Astrocyte (in vitro differentiated cells and primary cell): ENCODE measurements around the gene RAB8A. TPM values are rescaled to one million over a fixed set of nuclear protein-coding genes. Genes with fewer than 3 reads are reported as not detected.
"Not testable (repeated sequence)": the region's sequence is repeated elsewhere in the genome, so short reads cannot be mapped to it uniquely, and the experiment has no call there.

Experiments
- DNase-seq: peaks from one replicate; pipeline ENCODE4 v3.0.0-alpha.2; 2010; ENCODE audit warnings: low read depth
- FAIRE-seq: peaks from 2 replicates; lab custom pipeline; 2011; peaks lifted over from hg19 to GRCh38; lab: Jason Lieb, UNC
- H2AFZ ChIP-seq: 2 replicates; pipeline ENCODE4 v1.6.0; 2012; ENCODE audit warnings: low read depth, low read length, inconsistent platforms
- H3K27ac ChIP-seq: 2 replicates; pipeline ENCODE4 v1.5.1; 2011; ENCODE audit warnings: low read depth, low read length, inconsistent platforms
- H3K27me3 ChIP-seq: 2 replicates; pipeline ENCODE4 v1.6.0; 2011; ENCODE audit warnings: low read length, inconsistent platforms; ENCODE audit not compliant: insufficient read depth
- H3K36me3 ChIP-seq: 2 replicates; pipeline ENCODE4 v1.5.1; 2011; ENCODE audit warnings: low read length, inconsistent platforms; ENCODE audit not compliant: insufficient read depth
- H3K4me1 ChIP-seq: 2 replicates; pipeline ENCODE4 v1.5.1; 2011; ENCODE audit warnings: low read length, inconsistent platforms; ENCODE audit not compliant: insufficient read depth
- H3K4me2 ChIP-seq: 2 replicates; pipeline ENCODE4 v1.6.0; 2012; ENCODE audit warnings: low read length, inconsistent platforms
- H3K4me3 ChIP-seq: 2 replicates; pipeline ENCODE4 v1.5.1; 2011; ENCODE audit warnings: low read depth, mild to moderate bottlenecking, low read length, inconsistent platforms; ENCODE audit not compliant: insufficient read depth
- H3K79me2 ChIP-seq: 2 replicates; pipeline ENCODE4 v1.6.0; 2012; ENCODE audit warnings: mild to moderate bottlenecking, low read length, inconsistent platforms; ENCODE audit not compliant: insufficient read depth
- H3K9ac ChIP-seq: 2 replicates; pipeline ENCODE4 v1.6.0; 2012; ENCODE audit warnings: mild to moderate bottlenecking, low read length, inconsistent platforms
- H3K9me3 ChIP-seq: 2 replicates; pipeline ENCODE4 v1.5.1; 2012; ENCODE audit warnings: low read depth, mild to moderate bottlenecking, low read length, inconsistent platforms; ENCODE audit not compliant: insufficient read depth
- H4K20me1 ChIP-seq: 2 replicates; pipeline ENCODE4 v1.6.0; 2012; ENCODE audit warnings: low read length, inconsistent platforms; ENCODE audit not compliant: insufficient read depth
- H3K27ac Mint-ChIP-seq: one replicate; pipeline ENCODE4 v1.8.0; 2021; ENCODE audit warnings: mild to moderate bottlenecking, mixed read lengths; ENCODE audit not compliant: unreplicated experiment
- H3K27me3 Mint-ChIP-seq: one replicate; pipeline ENCODE4 v1.8.0; 2021; ENCODE audit warnings: low read depth, mixed read lengths; ENCODE audit not compliant: unreplicated experiment
- H3K36me3 Mint-ChIP-seq: one replicate; pipeline ENCODE4 v1.8.0; 2021; ENCODE audit warnings: low read depth, mixed read lengths; ENCODE audit not compliant: unreplicated experiment
- H3K4me1 Mint-ChIP-seq: one replicate; pipeline ENCODE4 v1.8.0; 2021; ENCODE audit warnings: low read depth, mixed read lengths; ENCODE audit not compliant: unreplicated experiment
- H3K4me3 Mint-ChIP-seq: one replicate; pipeline ENCODE4 v1.8.0; 2021; ENCODE audit warnings: mild to moderate bottlenecking, moderate library complexity, mixed read lengths; ENCODE audit not compliant: unreplicated experiment
- H3K9me3 Mint-ChIP-seq: one replicate; pipeline ENCODE4 v1.8.0; 2021; ENCODE audit warnings: mild to moderate bottlenecking, mixed read lengths; ENCODE audit not compliant: unreplicated experiment
- CTCF ChIP-seq: IDR thresholded peaks from 2 replicates; pipeline ENCODE4 v1.5.1; 2011; ENCODE audit warnings: low read depth, mild to moderate bottlenecking, inconsistent platforms, low read length, moderate library complexity; ENCODE audit not compliant: insufficient read depth
- EZH2 ChIP-seq: IDR thresholded peaks from 2 replicates; pipeline ENCODE4 v1.6.1; 2012; ENCODE audit warnings: mild to moderate bottlenecking, low read length, inconsistent platforms; ENCODE audit not compliant: insufficient read depth
- total RNA-seq: library from RNA; stranded (reverse); gene quantifications from 2 replicates; pipeline ENCODE4 v1.2.1, GENCODE V29; 2021

RAB8A gene
- total RNA-seq, 1 donor from 2014 or later: 80.5 TPM

- H3K4me3 ChIP-seq: no peak overlapping the region
- no peak overlapping the region for H3K4me2 ChIP-seq
- no peaks in the 10 kb centered on the region for H3K27me3 ChIP-seq
- TF ChIP-seq EZH2 (no peak), CTCF (no peak)
- no peaks in the 10 kb centered on the region for H3K27me3 Mint-ChIP-seq
- H3K9ac ChIP-seq: no peak overlapping the region
- peaks cover 87% of the 10 kb centered on the region for H3K36me3 ChIP-seq
- H3K4me1 Mint-ChIP-seq: peaks cover 34% of the 10 kb centered on the region
- H2AFZ ChIP-seq: no peak overlapping the region
- H3K9me3 Mint-ChIP-seq: no peaks in the 10 kb centered on the region
- H3K27ac ChIP-seq: no peak overlapping the region
- FAIRE-seq (no peak), DNase-seq (no peak)
- peak overlapping the region; percentile 68 for H3K4me3 Mint-ChIP-seq
- H3K27ac Mint-ChIP-seq: peak overlapping the region; percentile 94
- H3K4me1 ChIP-seq: peaks cover 3% of the 10 kb centered on the region
- no peaks in the 10 kb centered on the region for H3K9me3 ChIP-seq
- H4K20me1 ChIP-seq: peaks cover 93% of the 10 kb centered on the region
- H3K36me3 Mint-ChIP-seq: peaks cover 43% of the 10 kb centered on the region
- peaks cover 63% of the 10 kb centered on the region for H3K79me2 ChIP-seq
Observed at GRCh38 chr19:16096280-16096855, 15.3 kb upstream of the RAB8A start.

GRCh38 chr19:16098416-16098768, 13.3 kb upstream of the RAB8A start:
- Histone ChIP-seq H3K4me1 (peaks cover 3% of the 10 kb centered on the region), H2AFZ (no peak overlapping the region), H3K4me3 (no peak overlapping the region), H4K20me1 (peaks cover 92% of the 10 kb centered on the region), H3K4me2 (no peak overlapping the region), H3K9ac (no peak overlapping the region), H3K27me3 (no peaks in the 10 kb centered on the region), H3K79me2 (peaks cover 46% of the 10 kb centered on the region), H3K9me3 (no peaks in the 10 kb centered on the region), H3K36me3 (peaks cover 89% of the 10 kb centered on the region), H3K27ac (no peak overlapping the region)
- Mint-ChIP-seq H3K27me3 (no peaks in the 10 kb centered on the region), H3K9me3 (no peaks in the 10 kb centered on the region), H3K4me1 (peaks cover 28% of the 10 kb centered on the region), H3K4me3 (no peak overlapping the region), H3K27ac (peak overlapping the region; percentile 88), H3K36me3 (peaks cover 45% of the 10 kb centered on the region)
- no peak for TF ChIP-seq EZH2
- TF ChIP-seq CTCF: no peak
- DNase-seq: no peak
- no peak for FAIRE-seq

- H3K4me3 Mint-ChIP-seq: no peak overlapping the region
- peaks cover 42% of the 10 kb centered on the region for H3K79me2 ChIP-seq
- no peak overlapping the region for H3K4me3 ChIP-seq
- H3K4me1 ChIP-seq: peaks cover 3% of the 10 kb centered on the region
- H2AFZ ChIP-seq: no peak overlapping the region
- TF ChIP-seq EZH2 (no peak), CTCF (no peak)
- peaks cover 92% of the 10 kb centered on the region for H4K20me1 ChIP-seq
- no peaks in the 10 kb centered on the region for H3K27me3 Mint-ChIP-seq
- H3K9me3 ChIP-seq: no peaks in the 10 kb centered on the region
- H3K27me3 ChIP-seq: no peaks in the 10 kb centered on the region
- H3K27ac Mint-ChIP-seq: no peak overlapping the region
- no peak overlapping the region for H3K9ac ChIP-seq
- H3K4me2 ChIP-seq: no peak overlapping the region
- H3K36me3 Mint-ChIP-seq: peaks cover 42% of the 10 kb centered on the region
- H3K36me3 ChIP-seq: peaks cover 85% of the 10 kb centered on the region
- FAIRE-seq (no peak), DNase-seq (no peak)
- no peaks in the 10 kb centered on the region for H3K9me3 Mint-ChIP-seq
- H3K27ac ChIP-seq: no peak overlapping the region
- peaks cover 25% of the 10 kb centered on the region for H3K4me1 Mint-ChIP-seq
Observed at GRCh38 chr19:16098821-16099220, 12.9 kb upstream of the RAB8A start.

- not testable (repeated sequence) for H3K27ac ChIP-seq, H3K27me3 ChIP-seq, H3K9me3 Mint-ChIP-seq, H3K27me3 Mint-ChIP-seq, H3K4me3 ChIP-seq, H3K9ac ChIP-seq, H3K4me1 ChIP-seq, DNase-seq, H3K9me3 ChIP-seq, H3K4me2 ChIP-seq, H3K4me3 Mint-ChIP-seq, FAIRE-seq, H2AFZ ChIP-seq
- Mint-ChIP-seq H3K27ac (peak overlapping the region; percentile 4), H3K4me1 (peaks cover 22% of the 10 kb centered on the region), H3K36me3 (peaks cover 41% of the 10 kb centered on the region)
- peaks cover 88% of the 10 kb centered on the region for H4K20me1 ChIP-seq
- H3K79me2 ChIP-seq: peaks cover 41% of the 10 kb centered on the region
- H3K36me3 ChIP-seq: peaks cover 80% of the 10 kb centered on the region
Observed at GRCh38 chr19:16099314-16099965, 12.2 kb upstream of the RAB8A start.
